T1000 (cell line): ENCODE data around the gene MAB21L3.

Experiments
- DNase-seq: peaks from one replicate; lab custom pipeline; 2025; ENCODE audit warnings: mixed read lengths; lab: John Stamatoyannopoulos, UW

MAB21L3 gene

GRCh38 chr1:116165572-116165971 is 54.4 kb downstream of the MAB21L3 start:
- DNase-seq = no peak

GRCh38 chr1:116166011-116166571 is 54.9 kb downstream of the MAB21L3 start:
- no peak for DNase-seq

GRCh38 chr1:116166655-116167054 is 55.5 kb downstream of the MAB21L3 start:
- DNase-seq = no peak

GRCh38 chr1:116167625-116168276 is 56.6 kb downstream of the MAB21L3 start:
- DNase-seq = no peak

- DNase-seq = no peak
Observed at GRCh38 chr1:116168277-116169032, 57.3 kb downstream of the MAB21L3 start.

GRCh38 chr1:116169898-116170297 is 58.7 kb downstream of the MAB21L3 start:
- DNase-seq = no peak

GRCh38 chr1:116170721-116171589 is 59.8 kb downstream of the MAB21L3 start:
- DNase-seq = no peak

- no peak for DNase-seq
Observed at GRCh38 chr1:116172666-116173065, 61.5 kb downstream of the MAB21L3 start.

- no peak for DNase-seq
Observed at GRCh38 chr1:116175611-116176010, 64.4 kb downstream of the MAB21L3 start.

GRCh38 chr1:116176306-116176789 is 65.1 kb downstream of the MAB21L3 start:
- DNase-seq = no peak

- no peak for DNase-seq
Observed at GRCh38 chr1:116177861-116178260, 66.7 kb downstream of the MAB21L3 start.

GRCh38 chr1:116178837-116179236 is 67.6 kb downstream of the MAB21L3 start:
- DNase-seq = no peak

GRCh38 chr1:116179419-116179818 is 68.2 kb downstream of the MAB21L3 start:
- no peak for DNase-seq

GRCh38 chr1:116179964-116180363 is 68.8 kb downstream of the MAB21L3 start:
- no peak for DNase-seq

GRCh38 chr1:116182019-116182714 is 71.0 kb downstream of the MAB21L3 start:
- DNase-seq = no peak
